ENCODE data around the gene PROCR.
"Not testable (repeated sequence)": the region's sequence is repeated elsewhere in the genome, so short reads cannot be mapped to it uniquely, and the experiment has no call there.

GRCh38 chr20:35160341-35160740 is 11.5 kb upstream of the PROCR start:
- not testable (repeated sequence) for TF ChIP-seq EZH2phosphoT487 (IDR thresholded peaks at IDR 0.05; ENCODE audit: borderline replicate concordance, low read depth, low read length); CTCF (conservative IDR thresholded peaks at IDR 0.05; ENCODE audit: low read length)
